ENCODE results near the gene ARSJ.

ARSJ gene

DNA sequence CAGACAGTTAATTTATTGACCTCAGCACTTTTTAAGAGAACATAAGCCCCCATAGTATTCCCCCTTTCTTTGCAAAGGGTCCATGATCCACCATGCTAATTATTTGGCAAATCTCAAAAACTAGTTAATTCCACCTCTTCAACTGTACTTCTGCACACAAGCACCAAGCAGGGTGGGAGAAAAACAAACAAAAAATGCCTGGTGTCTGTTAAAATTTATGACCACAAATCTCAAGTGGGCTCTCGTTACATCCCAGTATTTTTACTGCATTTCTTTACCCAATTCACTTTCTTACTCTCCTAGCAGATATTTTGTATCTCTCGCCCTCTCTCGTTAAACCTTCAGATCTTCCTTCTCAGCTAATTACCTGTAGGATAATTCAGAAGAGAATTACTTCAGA, 6.1 kb downstream of the ARSJ start:
- TF ChIP-seq CTCF (IDR thresholded peaks at IDR 0.05; ENCODE audit: low read depth, low read length): no peak
- in situ Hi-C loops (cut with HindIII; ENCODE audit: low sequenced_read_pairs): no loop called here

GRCh38 chr4:113972781-113973180, 6.7 kb downstream of the ARSJ start:
- in situ Hi-C loops (cut with HindIII; ENCODE audit: low sequenced_read_pairs): no loop called here
- TF ChIP-seq CTCF (IDR thresholded peaks at IDR 0.05; ENCODE audit: low read depth, low read length): no peak

More for the DNA sequence above, 6.1 kb downstream of the ARSJ start:
- DNase-seq (ENCODE audit: low read depth, low spot score): no peak
- H3K4me3 ChIP-seq (ENCODE audit: low read depth, low read length): no peak overlapping the region

GRCh38 chr4:113971706-113972360, 7.6 kb downstream of the ARSJ start:
- no peak for DNase-seq (ENCODE audit: low read depth, low spot score)
- H3K4me3 ChIP-seq (ENCODE audit: low read depth, low read length): no peak overlapping the region
- in situ Hi-C loops (cut with HindIII; ENCODE audit: low sequenced_read_pairs): no loop called here
- no peak for TF ChIP-seq CTCF (IDR thresholded peaks at IDR 0.05; ENCODE audit: low read depth, low read length)

More at GRCh38 chr4:113972781-113973180, 6.7 kb downstream of the ARSJ start:
- H3K4me3 ChIP-seq (ENCODE audit: low read depth, low read length): no peak overlapping the region
- DNase-seq (ENCODE audit: low read depth, low spot score): no peak

GRCh38 chr4:113969709-113970334, 9.6 kb downstream of the ARSJ start:
- no peak overlapping the region for H3K4me3 ChIP-seq (ENCODE audit: low read depth, low read length)
- DNase-seq (ENCODE audit: low read depth, low spot score): no peak
- in situ Hi-C loops (cut with HindIII; ENCODE audit: low sequenced_read_pairs): no loop called here
- TF ChIP-seq CTCF (IDR thresholded peaks at IDR 0.05; ENCODE audit: low read depth, low read length): no peak

GRCh38 chr4:113968473-113968872, 11.0 kb downstream of the ARSJ start:
- in situ Hi-C loops (cut with HindIII; ENCODE audit: low sequenced_read_pairs): no loop called here
- no peak overlapping the region for H3K4me3 ChIP-seq (ENCODE audit: low read depth, low read length)
- DNase-seq (ENCODE audit: low read depth, low spot score): no peak
- TF ChIP-seq CTCF (IDR thresholded peaks at IDR 0.05; ENCODE audit: low read depth, low read length): no peak

DNA sequence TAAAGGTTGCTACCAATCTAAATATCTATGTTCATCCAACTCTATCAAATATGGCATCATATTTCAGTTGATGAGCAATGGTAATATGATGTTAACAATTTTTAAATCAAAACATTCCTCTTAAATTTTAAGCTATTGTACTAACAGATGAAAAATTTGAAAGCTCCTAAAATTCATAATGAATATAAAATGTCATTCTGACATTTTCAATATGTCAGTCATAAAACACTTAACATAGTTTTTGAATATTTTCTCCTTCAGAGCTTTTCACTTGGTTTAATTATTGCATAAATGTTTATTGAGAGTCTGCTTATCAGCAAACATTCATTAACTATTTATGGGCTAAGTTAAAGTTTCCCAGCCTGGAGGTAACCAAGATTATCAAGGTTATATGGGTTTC, 11.8 kb downstream of the ARSJ start:
- no peak overlapping the region for H3K4me3 ChIP-seq (ENCODE audit: low read depth, low read length)
- DNase-seq (ENCODE audit: low read depth, low spot score): no peak
- no peak for TF ChIP-seq CTCF (IDR thresholded peaks at IDR 0.05; ENCODE audit: low read depth, low read length)
- in situ Hi-C loops (cut with HindIII; ENCODE audit: low sequenced_read_pairs): no loop called here
